Measurements from ENCODE around the gene FNIP1.
"Not testable (repeated sequence)": the region's sequence is repeated elsewhere in the genome, so short reads cannot be mapped to it uniquely, and the experiment has no call there.

Gene FNIP1

GRCh38 chr5:131740477-131740876 is 56.3 kb downstream of the FNIP1 start:
- Histone ChIP-seq H3K36me3 (ENCODE audit: low read length) (peaks cover 10% of the 10 kb centered on the region; the same call in 1 of the 2 replicates), H3K4me3 (ENCODE audit: insufficient read depth, low read length, poor library complexity, severe bottlenecking) (no peak overlapping the region), H3F3A (ENCODE audit: insufficient read depth) (no peaks in the 10 kb centered on the region), H4K20me1 (ENCODE audit: low read depth, low read length) (no peaks in the 10 kb centered on the region), H3K9ac (ENCODE audit: low read length) (no peak overlapping the region), H2AFZ (ENCODE audit: low read depth, low read length, severe bottlenecking) (no peak overlapping the region), H3K27ac (ENCODE audit: low read depth, low read length) (no peak overlapping the region), H3K27me3 (ENCODE audit: low read length) (no peaks in the 10 kb centered on the region), H3K4me2 (ENCODE audit: low read depth, low read length, poor library complexity, severe bottlenecking) (no peak overlapping the region), H3K9me3 (ENCODE audit: insufficient read depth, low read length) (no peaks in the 10 kb centered on the region), H3K79me2 (ENCODE audit: insufficient read depth, low read length) (peaks cover 6% of the 10 kb centered on the region; the same call in 1 of the 2 replicates), H3K9me2 (replicated peaks; ENCODE audit: insufficient read depth, low read length) (no peaks in the 10 kb centered on the region)
- TF ChIP-seq EZH2phosphoT487 (conservative IDR thresholded peaks at IDR 0.05; ENCODE audit: low read length): no peak
- TF ChIP-seq, protein P1, sequence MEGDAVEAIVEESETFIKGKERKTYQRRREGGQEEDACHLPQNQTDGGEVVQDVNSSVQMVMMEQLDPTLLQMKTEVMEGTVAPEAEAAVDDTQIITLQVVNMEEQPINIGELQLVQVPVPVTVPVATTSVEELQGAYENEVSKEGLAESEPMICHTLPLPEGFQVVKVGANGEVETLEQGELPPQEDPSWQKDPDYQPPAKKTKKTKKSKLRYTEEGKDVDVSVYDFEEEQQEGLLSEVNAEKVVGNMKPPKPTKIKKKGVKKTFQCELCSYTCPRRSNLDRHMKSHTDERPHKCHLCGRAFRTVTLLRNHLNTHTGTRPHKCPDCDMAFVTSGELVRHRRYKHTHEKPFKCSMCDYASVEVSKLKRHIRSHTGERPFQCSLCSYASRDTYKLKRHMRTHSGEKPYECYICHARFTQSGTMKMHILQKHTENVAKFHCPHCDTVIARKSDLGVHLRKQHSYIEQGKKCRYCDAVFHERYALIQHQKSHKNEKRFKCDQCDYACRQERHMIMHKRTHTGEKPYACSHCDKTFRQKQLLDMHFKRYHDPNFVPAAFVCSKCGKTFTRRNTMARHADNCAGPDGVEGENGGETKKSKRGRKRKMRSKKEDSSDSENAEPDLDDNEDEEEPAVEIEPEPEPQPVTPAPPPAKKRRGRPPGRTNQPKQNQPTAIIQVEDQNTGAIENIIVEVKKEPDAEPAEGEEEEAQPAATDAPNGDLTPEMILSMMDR (IDR thresholded peaks at IDR 0.05; ENCODE audit: insufficient read depth, low read length, poor library complexity, severe bottlenecking): no peak

DNA sequence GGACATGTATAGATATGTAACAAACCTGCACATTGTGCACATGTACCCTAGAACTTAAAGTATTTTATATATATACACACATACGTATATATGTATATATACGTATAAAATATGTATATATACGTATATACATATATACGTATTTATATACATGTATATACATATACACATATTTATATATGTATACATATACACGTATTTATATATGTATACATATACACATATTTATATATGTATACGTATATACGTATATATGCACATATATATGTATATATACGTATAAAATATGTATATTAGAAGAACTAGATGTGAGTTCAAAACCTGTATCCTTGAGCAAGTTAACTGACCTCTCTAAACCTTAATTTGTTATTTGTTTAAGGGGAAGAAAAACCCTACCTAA is 61.4 kb downstream of the FNIP1 start:
- Histone ChIP-seq H3K4me2 (ENCODE audit: low read depth, low read length, poor library complexity, severe bottlenecking) (no peak overlapping the region), H4K20me1 (ENCODE audit: low read depth, low read length) (no peaks in the 10 kb centered on the region), H3K4me3 (ENCODE audit: insufficient read depth, low read length, poor library complexity, severe bottlenecking) (no peak overlapping the region), H3K79me2 (ENCODE audit: insufficient read depth, low read length) (no peaks in the 10 kb centered on the region), H3K9me3 (ENCODE audit: insufficient read depth, low read length) (no peaks in the 10 kb centered on the region), H2AFZ (ENCODE audit: low read depth, low read length, severe bottlenecking) (no peak overlapping the region), H3K27ac (ENCODE audit: low read depth, low read length) (no peak overlapping the region), H3K9me2 (replicated peaks; ENCODE audit: insufficient read depth, low read length) (no peaks in the 10 kb centered on the region), H3K36me3 (ENCODE audit: low read length) (peaks cover 5% of the 10 kb centered on the region; the same call in 1 of the 2 replicates), H3K9ac (ENCODE audit: low read length) (no peak overlapping the region), H3K27me3 (ENCODE audit: low read length) (no peaks in the 10 kb centered on the region), H3F3A (ENCODE audit: insufficient read depth) (no peaks in the 10 kb centered on the region; the same call in 1 of the 2 replicates)
- TF ChIP-seq, protein P1 (IDR thresholded peaks at IDR 0.05; ENCODE audit: insufficient read depth, low read length, poor library complexity, severe bottlenecking): no peak
- no peak for TF ChIP-seq EZH2phosphoT487 (conservative IDR thresholded peaks at IDR 0.05; ENCODE audit: low read length)

DNA sequence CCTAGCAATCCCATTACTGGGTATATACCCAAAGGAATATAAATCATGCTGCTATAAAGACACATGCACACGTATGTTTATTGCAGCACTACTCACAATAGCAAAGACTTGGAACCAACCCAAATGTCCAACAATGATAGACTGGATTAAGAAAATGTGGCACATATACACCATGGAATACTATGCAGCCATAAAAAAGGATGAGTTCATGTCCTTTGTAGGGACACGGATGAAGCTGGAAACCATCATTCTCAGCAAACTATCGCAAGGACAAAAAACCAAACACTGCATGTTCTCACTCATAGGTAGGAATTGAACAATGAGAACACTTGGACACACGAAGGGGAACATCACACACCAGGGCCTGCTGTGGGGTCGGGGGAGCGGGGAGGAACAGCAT is 61.9 kb downstream of the FNIP1 start:
- H2AFZ ChIP-seq (ENCODE audit: low read depth, low read length, severe bottlenecking); H3K9me2 ChIP-seq (replicated peaks; ENCODE audit: insufficient read depth, low read length); H3K9me3 ChIP-seq (ENCODE audit: insufficient read depth, low read length); H3K27ac ChIP-seq (ENCODE audit: low read depth, low read length); H3F3A ChIP-seq (ENCODE audit: insufficient read depth); H3K4me2 ChIP-seq (ENCODE audit: low read depth, low read length, poor library complexity, severe bottlenecking); H3K4me3 ChIP-seq (ENCODE audit: insufficient read depth, low read length, poor library complexity, severe bottlenecking); H3K36me3 ChIP-seq (ENCODE audit: low read length); H4K20me1 ChIP-seq (ENCODE audit: low read depth, low read length); H3K9ac ChIP-seq (ENCODE audit: low read length); H3K27me3 ChIP-seq (ENCODE audit: low read length); H3K79me2 ChIP-seq (ENCODE audit: insufficient read depth, low read length): not testable (repeated sequence)

GRCh38 chr5:131729292-131729691 is 67.5 kb downstream of the FNIP1 start:
- not testable (repeated sequence) for H3K9ac ChIP-seq (ENCODE audit: low read length); H3K9me3 ChIP-seq (ENCODE audit: insufficient read depth, low read length); H3K9me2 ChIP-seq (replicated peaks; ENCODE audit: insufficient read depth, low read length); H2AFZ ChIP-seq (ENCODE audit: low read depth, low read length, severe bottlenecking); H3K36me3 ChIP-seq (ENCODE audit: low read length); H3K27me3 ChIP-seq (ENCODE audit: low read length); H3F3A ChIP-seq (ENCODE audit: insufficient read depth); H3K4me3 ChIP-seq (ENCODE audit: insufficient read depth, low read length, poor library complexity, severe bottlenecking); H3K79me2 ChIP-seq (ENCODE audit: insufficient read depth, low read length); H3K27ac ChIP-seq (ENCODE audit: low read depth, low read length); H3K4me2 ChIP-seq (ENCODE audit: low read depth, low read length, poor library complexity, severe bottlenecking); H4K20me1 ChIP-seq (ENCODE audit: low read depth, low read length)

GRCh38 chr5:131724089-131724488 is 72.7 kb downstream of the FNIP1 start:
- not testable (repeated sequence) for H3K9me2 ChIP-seq (replicated peaks; ENCODE audit: insufficient read depth, low read length); H3K27me3 ChIP-seq (ENCODE audit: low read length); H3K9ac ChIP-seq (ENCODE audit: low read length); H3K79me2 ChIP-seq (ENCODE audit: insufficient read depth, low read length); H3K4me2 ChIP-seq (ENCODE audit: low read depth, low read length, poor library complexity, severe bottlenecking); H3K9me3 ChIP-seq (ENCODE audit: insufficient read depth, low read length); H3F3A ChIP-seq (ENCODE audit: insufficient read depth); H4K20me1 ChIP-seq (ENCODE audit: low read depth, low read length); H3K4me3 ChIP-seq (ENCODE audit: insufficient read depth, low read length, poor library complexity, severe bottlenecking); H2AFZ ChIP-seq (ENCODE audit: low read depth, low read length, severe bottlenecking); H3K27ac ChIP-seq (ENCODE audit: low read depth, low read length)
- H3K36me3 ChIP-seq (ENCODE audit: low read length): peaks cover 20% of the 10 kb centered on the region; the same call in 1 of the 2 replicates

Data from SU-DHL-6 (cell line).